ENCODE measurements around the gene SEPTIN14. TPM values are rescaled to one million over a fixed set of nuclear protein-coding genes. Genes with fewer than 3 reads are reported as not detected.

SEPTIN14 gene
- total RNA-seq, 1 experiment from 2014 or later: not detected

DNA sequence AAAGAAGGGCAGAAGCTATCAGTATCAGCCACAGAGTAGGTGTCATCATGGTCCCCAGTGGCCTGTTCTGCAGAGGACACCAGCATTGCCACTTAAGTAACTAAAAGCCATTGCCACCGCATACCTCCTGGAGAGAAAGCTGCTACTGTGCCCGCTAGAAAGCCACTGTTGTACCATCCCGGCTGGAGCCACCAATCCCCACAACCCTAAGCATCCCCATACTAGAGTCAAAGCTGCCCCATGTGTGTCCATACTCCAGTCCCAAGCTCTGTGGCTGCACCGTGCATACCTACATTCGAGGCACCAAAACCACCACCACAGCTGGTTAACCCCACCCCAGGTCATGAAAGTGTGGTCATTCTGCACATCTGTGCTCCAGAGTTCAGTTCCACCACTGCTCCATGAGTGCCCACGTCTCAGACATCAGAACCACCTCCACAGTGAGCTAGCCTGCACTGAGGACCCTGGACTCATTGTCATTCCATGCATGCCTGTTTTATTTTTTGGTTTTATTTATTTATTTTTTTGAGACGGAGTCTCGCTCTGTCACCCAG, 9.5 kb upstream of the SEPTIN14 start:
- Histone ChIP-seq H3K36me3 (ENCODE audit: control insufficient read depth in 1 of 2, insufficient read depth in 2 of 2, low read length in 2 of 2) (no peaks in the 10 kb centered on the region), H3K9ac (ENCODE audit: low read length) (no peak overlapping the region), H3K4me2 (ENCODE audit: low read length) (no peak overlapping the region), H3K4me3 (replicated peaks in 1 of 2; ENCODE audit: low read depth in 1 of 2, low read length in 2 of 2) (no peak overlapping the region), H2AFZ (ENCODE audit: low read depth, low read length, poor library complexity, severe bottlenecking) (no peak overlapping the region), H3K27ac (ENCODE audit: low read depth, low read length) (no peak overlapping the region), H3K9me2 (ENCODE audit: insufficient read depth) (no peaks in the 10 kb centered on the region), H3K9me3 (ENCODE audit: control insufficient read depth in 1 of 2, insufficient read depth in 1 of 2, low read depth in 1 of 2, low read length in 2 of 2) (no peaks in the 10 kb centered on the region), H3K27me3 (ENCODE audit: insufficient read depth, low read length) (no peaks in the 10 kb centered on the region), H3K4me1 (ENCODE audit: control insufficient read depth in 1 of 2, insufficient read depth in 2 of 2, low read length in 2 of 2) (no peaks in the 10 kb centered on the region), H4K20me1 (ENCODE audit: insufficient read depth) (no peaks in the 10 kb centered on the region), H3K79me2 (ENCODE audit: insufficient read depth, low read length) (no peaks in the 10 kb centered on the region)
- no peak for ATAC-seq
- POLR2A ChIA-PET: no interaction called here
- BruUV-seq (replicated peaks): no TSS peak
- no peak for TF ChIP-seq POLR2AphosphoS5 (IDR thresholded peaks at IDR 0.05; ENCODE audit: low read depth, low read length)
- TF ChIP-seq, protein P1, sequence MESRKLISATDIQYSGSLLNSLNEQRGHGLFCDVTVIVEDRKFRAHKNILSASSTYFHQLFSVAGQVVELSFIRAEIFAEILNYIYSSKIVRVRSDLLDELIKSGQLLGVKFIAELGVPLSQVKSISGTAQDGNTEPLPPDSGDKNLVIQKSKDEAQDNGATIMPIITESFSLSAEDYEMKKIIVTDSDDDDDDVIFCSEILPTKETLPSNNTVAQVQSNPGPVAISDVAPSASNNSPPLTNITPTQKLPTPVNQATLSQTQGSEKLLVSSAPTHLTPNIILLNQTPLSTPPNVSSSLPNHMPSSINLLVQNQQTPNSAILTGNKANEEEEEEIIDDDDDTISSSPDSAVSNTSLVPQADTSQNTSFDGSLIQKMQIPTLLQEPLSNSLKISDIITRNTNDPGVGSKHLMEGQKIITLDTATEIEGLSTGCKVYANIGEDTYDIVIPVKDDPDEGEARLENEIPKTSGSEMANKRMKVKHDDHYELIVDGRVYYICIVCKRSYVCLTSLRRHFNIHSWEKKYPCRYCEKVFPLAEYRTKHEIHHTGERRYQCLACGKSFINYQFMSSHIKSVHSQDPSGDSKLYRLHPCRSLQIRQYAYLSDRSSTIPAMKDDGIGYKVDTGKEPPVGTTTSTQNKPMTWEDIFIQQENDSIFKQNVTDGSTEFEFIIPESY (IDR thresholded peaks at IDR 0.05; ENCODE audit: extremely low read depth, insufficient replicate concordance, low read length): no peak
- no peak for TF ChIP-seq POLR2A (IDR thresholded peaks at IDR 0.05; ENCODE audit: borderline replicate concordance, extremely low read depth, insufficient read depth, insufficient read length)
- TF ChIP-seq RAD21 (IDR thresholded peaks at IDR 0.05; ENCODE audit: low read depth): no peak
- no peak for TF ChIP-seq CEBPB (IDR thresholded peaks at IDR 0.05; ENCODE audit: low read depth)
- no peak for TF ChIP-seq ZNF274 (IDR thresholded peaks at IDR 0.05; ENCODE audit: low read depth, low read length)
- TF ChIP-seq, protein P2, sequence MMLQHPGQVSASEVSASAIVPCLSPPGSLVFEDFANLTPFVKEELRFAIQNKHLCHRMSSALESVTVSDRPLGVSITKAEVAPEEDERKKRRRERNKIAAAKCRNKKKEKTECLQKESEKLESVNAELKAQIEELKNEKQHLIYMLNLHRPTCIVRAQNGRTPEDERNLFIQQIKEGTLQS (IDR thresholded peaks at IDR 0.05): no peak
- TF ChIP-seq, protein P3, sequence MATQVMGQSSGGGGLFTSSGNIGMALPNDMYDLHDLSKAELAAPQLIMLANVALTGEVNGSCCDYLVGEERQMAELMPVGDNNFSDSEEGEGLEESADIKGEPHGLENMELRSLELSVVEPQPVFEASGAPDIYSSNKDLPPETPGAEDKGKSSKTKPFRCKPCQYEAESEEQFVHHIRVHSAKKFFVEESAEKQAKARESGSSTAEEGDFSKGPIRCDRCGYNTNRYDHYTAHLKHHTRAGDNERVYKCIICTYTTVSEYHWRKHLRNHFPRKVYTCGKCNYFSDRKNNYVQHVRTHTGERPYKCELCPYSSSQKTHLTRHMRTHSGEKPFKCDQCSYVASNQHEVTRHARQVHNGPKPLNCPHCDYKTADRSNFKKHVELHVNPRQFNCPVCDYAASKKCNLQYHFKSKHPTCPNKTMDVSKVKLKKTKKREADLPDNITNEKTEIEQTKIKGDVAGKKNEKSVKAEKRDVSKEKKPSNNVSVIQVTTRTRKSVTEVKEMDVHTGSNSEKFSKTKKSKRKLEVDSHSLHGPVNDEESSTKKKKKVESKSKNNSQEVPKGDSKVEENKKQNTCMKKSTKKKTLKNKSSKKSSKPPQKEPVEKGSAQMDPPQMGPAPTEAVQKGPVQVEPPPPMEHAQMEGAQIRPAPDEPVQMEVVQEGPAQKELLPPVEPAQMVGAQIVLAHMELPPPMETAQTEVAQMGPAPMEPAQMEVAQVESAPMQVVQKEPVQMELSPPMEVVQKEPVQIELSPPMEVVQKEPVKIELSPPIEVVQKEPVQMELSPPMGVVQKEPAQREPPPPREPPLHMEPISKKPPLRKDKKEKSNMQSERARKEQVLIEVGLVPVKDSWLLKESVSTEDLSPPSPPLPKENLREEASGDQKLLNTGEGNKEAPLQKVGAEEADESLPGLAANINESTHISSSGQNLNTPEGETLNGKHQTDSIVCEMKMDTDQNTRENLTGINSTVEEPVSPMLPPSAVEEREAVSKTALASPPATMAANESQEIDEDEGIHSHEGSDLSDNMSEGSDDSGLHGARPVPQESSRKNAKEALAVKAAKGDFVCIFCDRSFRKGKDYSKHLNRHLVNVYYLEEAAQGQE (IDR thresholded peaks at IDR 0.05; ENCODE audit: low read depth): no peak
- TF ChIP-seq, protein P4, sequence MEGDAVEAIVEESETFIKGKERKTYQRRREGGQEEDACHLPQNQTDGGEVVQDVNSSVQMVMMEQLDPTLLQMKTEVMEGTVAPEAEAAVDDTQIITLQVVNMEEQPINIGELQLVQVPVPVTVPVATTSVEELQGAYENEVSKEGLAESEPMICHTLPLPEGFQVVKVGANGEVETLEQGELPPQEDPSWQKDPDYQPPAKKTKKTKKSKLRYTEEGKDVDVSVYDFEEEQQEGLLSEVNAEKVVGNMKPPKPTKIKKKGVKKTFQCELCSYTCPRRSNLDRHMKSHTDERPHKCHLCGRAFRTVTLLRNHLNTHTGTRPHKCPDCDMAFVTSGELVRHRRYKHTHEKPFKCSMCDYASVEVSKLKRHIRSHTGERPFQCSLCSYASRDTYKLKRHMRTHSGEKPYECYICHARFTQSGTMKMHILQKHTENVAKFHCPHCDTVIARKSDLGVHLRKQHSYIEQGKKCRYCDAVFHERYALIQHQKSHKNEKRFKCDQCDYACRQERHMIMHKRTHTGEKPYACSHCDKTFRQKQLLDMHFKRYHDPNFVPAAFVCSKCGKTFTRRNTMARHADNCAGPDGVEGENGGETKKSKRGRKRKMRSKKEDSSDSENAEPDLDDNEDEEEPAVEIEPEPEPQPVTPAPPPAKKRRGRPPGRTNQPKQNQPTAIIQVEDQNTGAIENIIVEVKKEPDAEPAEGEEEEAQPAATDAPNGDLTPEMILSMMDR (IDR thresholded peaks at IDR 0.05 in 2 of 3, conservative IDR thresholded peaks at IDR 0.05 in 1 of 3; ENCODE audit: borderline replicate concordance in 1 of 3, insufficient read depth in 1 of 3, low read depth in 2 of 3, low read length in 2 of 3): no peak
- no peak for TF ChIP-seq EGR1 (IDR thresholded peaks at IDR 0.05; ENCODE audit: low read depth)
- TF ChIP-seq, protein P5, sequence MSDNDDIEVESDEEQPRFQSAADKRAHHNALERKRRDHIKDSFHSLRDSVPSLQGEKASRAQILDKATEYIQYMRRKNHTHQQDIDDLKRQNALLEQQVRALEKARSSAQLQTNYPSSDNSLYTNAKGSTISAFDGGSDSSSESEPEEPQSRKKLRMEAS (IDR thresholded peaks at IDR 0.05): no peak
- no peak for TF ChIP-seq SRF (IDR thresholded peaks at IDR 0.05; ENCODE audit: low read depth)
- TF ChIP-seq SP1 (IDR thresholded peaks at IDR 0.05; ENCODE audit: low read depth): no peak
- no peak for TF ChIP-seq JUND (IDR thresholded peaks at IDR 0.05)
- TF ChIP-seq CBX3 (IDR thresholded peaks at IDR 0.05; ENCODE audit: low read depth): no peak
- no peak for TF ChIP-seq EZH2 (IDR thresholded peaks at IDR 0.05)
- TF ChIP-seq ELF1 (IDR thresholded peaks at IDR 0.05; ENCODE audit: borderline replicate concordance, low read depth): no peak
- TF ChIP-seq ZFX (IDR thresholded peaks at IDR 0.05): no peak
- no peak for TF ChIP-seq EZH2phosphoT487 (IDR thresholded peaks at IDR 0.05; ENCODE audit: borderline replicate concordance)
- intact Hi-C loops (cut with micrococcal nuclease): no loop called here
- CTCF ChIA-PET: no interaction called here
- RAD21 ChIA-PET (ENCODE audit: low non-redundant PET in 1 of 2, low total read pairs in 2 of 2, uncharacterized antibody in 2 of 2, unreplicated experiment in 2 of 2): no interaction called here
- no peak for DNase-seq (ENCODE audit: low read depth, low spot score)
